HUDEP-2 (cell line): ENCODE measurements around the gene GAPVD1.
A peak's percentile ranks its signal among the peaks of the same experiment; 100 is the strongest.

Experiments
- DNase-seq, 76 experiments: peaks; one replicate each; lab custom pipeline; 2025; ENCODE audit not compliant: unreplicated experiment in 76 of 76; lab: John Stamatoyannopoulos, UW

Gene GAPVD1

DNA sequence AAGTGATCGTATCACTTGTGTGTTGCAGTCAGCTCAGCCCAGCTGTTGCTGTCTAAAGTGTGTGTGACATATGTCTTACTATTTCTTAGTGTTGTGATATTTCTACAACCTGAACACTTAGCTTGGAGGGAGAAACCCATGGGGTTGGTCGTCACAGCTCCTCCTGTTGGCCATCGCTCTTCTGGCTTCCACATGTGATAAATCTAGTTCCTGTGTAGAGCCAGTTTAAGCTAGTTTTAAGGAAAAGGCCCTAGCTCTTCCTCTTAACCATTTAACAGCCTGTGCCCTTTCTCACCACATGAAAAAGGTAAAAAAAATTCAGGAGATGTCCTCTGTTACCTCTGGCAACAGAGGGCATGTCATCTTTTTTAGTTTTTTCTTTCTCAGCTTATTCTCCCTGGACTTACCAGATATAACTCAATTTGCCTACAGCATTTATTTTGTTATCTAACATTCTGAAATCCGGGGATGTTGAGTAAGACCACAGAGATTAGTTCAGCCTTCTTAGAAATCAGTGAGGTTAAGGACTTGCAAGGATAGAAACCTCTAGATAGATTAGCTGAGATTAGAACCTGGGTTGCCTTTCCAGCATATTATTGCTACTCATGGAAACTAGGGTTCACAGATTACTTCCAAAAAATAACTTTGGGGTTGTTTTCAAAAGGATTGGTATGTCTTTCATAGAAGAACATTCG is 100.4 kb downstream of the GAPVD1 start:
- DNase-seq: peak in 11 of 76 experiments; percentile 4 to 29 (median 14)

DNA sequence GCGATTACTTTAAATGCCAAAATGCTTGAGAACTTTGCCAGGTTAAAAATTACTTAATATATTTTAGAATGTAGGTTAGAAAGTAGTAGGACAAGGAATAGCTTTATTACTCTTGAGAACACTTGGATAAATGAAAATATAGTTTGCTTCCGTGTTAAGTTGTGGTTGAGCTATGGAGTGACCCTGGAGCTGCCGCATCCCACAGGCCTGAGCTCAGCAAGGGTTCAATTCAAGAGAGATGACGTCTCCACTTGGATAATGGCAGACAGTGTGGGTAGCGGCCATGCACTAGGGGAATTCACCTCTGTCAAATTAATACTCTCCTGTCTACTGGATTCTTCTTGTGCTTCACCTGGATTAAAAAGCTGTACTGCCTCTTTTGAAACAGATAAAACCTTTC is 105.0 kb downstream of the GAPVD1 start:
- DNase-seq: no peak

DNA sequence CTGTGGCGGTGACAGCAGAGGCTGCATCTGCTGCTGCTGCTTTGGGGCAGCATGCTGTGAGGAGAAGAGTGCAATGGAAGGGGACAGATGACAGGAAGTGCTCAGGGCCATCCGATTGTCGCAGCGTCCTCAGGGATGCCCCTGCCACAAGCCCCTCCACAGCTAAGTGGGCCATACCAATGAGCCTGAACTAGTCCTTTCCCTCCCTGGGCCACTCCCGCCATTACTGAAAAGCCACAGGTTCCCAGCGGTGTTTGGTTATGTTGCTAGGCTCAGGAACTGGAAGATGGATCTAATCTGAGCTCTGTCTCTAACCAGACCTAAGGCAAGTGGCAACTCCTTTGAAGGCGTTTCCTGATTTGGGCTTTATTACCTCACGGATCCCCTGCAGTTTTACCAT is 109.2 kb downstream of the GAPVD1 start:
- DNase-seq: no peak

DNA sequence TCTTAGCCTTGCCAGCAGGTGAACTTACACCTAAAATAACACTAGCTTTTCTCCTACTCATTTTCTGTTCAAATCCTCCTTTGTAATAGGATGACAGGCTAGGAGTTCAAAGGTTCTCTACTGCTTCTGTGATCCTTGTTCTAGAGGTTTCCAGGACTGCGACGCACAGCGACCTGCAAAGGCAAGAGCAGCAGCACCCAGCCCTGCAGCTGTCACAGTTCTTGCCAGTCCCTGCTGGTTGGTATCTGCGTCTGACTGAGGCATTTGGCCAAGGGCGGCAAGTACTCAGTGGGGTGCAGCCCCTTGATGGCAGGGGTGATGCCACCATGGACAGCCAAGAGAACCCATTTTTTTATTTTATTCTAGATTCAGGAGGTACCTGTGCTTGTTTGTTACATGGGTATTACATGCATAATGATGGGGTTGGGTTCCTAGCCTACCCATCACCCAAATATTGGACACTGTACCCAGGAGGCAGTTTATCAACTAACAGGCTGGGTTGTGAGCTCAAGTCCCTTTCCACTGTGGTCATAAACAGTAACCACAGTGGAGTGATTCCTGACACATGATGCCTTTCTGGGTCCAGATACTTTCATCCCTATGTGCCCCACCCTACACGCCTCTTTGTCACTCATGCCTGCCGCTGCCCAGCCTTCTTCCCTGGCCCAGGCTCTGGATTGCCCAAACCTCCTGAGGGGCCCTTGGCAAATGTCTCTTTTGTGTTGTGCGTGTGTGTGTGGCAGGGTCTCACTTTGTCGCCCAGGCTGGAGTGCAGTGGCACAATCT is 111.0 kb downstream of the GAPVD1 start:
- no peak for DNase-seq

DNA sequence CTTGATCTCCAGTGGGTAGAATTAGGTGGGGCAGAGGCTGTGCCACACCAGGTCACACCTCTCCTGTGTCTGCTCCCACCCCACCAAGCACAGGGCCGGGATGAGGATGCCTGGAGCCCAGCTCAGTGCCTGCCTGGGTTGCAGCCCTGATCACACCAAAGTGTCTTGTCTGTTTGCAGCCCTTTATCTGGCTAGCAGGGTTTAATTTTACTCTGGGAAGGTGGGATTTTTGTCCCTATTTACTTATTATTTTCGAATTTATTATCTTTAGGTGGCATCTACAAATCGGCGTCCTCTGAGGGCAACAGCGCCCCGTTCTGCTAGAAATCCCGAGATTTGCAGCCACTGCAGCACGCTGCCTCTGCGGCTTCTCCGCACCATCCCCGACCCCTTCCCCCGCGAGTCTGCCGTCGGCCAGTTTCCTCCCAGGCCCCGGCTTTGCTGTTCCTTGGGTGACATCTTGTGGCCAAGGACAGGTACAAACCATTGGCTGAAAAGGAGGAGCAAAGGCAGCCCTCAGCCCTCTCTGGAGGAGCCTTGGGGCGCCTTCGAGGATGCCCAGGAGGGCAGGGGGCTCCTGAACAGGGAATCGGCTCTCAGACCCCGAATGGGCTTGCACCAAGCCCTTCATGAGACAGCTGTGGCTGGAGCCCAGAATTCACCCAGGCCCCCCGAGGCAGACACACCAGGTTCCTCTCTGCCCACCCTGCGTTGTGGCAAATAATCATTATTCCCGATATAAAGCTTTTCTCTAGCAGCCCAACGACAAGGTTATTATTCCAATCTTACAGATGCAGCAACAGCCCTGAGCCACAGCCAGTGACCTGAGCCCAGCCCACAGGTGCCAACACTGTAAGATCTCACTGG is 113.0 kb downstream of the GAPVD1 start:
- DNase-seq: peak in 56 of 76 experiments; percentile 5 to 70 (median 38)

DNA sequence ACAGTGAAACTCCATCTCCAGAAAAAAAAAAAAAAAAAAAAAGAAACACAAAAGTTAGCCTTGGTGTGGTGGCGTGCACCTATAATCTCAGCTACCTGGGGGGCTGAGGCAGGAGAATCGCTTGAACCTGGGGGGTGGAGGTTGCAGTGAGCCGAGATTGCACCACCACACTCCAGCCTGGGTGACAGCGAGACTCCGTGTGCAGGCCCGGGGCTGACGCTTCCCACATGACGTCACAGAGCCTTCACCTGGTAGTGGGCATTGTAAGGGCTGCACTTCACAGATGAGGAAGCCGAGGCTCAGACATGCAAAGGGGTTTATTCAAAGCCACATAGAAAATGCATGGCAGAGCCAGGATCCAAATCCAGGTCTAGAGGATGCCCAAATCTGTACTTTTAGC is 114.2 kb downstream of the GAPVD1 start:
- no peak for DNase-seq

DNA sequence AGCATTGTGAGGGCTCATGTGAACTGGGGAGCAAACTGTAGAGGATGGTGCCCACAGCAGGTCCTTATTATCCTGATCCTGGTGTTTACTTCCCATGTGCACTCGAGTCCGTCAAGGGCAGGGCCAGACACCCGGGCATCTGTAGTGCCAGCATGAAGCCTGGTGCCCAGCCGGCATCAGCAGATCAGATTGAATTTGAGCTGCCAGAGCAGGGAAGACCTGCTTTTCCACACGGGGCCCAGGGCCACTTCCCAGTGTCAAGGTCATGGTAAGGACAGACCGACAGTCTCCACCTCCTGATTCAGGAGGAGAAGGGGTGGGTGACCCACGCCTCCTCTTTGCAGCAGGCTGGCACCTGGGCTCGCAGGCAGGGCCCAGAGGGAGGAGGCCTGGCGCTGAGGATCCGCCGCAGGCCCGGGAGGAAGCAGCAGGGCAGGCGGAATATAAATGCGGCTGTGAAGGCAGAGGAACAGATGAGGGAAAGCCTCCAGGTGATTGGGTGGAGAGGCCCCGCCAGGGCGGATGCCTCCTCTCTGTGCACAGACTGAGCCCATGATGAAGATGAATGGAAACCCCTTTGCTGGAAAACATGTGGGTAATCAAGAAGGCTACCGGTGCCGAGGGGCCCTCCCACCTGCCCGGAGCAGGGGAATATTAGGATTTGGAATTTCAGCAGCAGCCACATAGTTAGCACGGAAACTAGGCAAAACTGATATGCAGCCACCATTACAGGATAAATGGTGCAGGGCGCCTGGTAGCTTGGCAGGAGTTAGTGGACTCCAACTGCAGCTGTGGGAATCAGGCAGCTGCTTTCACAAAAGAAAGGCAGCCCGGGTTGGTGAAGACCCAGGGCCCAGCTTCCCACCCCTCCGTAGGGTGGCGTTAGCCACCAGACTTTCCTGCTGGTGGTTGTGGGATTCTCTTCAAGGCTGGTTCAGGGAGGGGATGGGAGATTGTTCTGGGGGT is 114.9 kb downstream of the GAPVD1 start:
- DNase-seq: no peak

DNA sequence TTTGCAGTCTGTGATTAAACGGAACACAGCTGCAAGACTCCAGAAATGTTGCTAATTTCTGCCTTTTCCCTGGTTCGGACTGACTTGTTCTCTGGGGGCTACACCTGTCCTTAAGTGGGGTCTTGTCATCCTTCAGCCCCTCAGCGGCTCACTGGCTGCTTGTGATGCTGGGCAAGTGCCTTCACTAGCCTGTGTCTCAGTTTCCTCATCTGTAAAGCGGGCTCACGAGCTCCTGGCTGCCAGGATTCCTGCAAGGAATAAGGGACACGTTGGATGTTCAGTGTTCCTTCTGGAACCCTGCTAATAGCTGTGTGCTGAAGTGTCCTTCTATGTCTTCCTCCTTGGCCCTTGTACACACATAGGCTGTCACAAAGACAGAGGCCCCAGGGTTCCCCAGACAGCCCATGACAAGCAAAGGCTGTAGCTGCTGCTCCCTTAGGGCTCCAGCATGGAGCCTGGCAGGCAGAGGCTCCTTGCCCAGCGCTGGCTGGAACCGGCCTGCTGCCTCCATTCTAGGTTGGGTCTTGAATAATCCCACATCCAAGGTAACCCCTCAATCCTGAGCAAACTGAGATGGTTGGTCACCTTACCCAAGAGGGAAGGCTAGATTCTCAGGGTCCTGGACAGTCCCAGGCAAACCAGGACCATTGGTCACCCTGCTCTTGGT is 116.1 kb downstream of the GAPVD1 start:
- DNase-seq: no peak

DNA sequence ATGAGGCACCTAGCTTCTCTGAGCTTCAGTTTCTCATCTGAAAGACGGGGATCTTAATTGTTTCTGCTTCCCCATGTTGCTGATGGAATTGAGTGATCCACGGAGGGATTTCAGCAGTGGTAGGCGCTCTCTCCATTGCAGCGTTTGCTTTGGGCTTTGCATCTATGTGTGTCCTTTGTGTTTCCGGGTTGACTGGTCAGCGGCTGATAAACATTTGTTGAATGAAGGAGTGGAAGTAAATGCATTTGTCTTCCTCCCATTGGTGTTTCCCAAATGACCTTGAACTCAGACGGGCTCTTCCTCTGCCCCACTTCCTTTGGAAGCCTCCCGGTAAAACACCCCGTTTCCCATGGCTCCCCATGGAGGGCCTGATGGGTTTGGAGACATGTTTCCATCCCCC is 117.2 kb downstream of the GAPVD1 start:
- DNase-seq: no peak

DNA sequence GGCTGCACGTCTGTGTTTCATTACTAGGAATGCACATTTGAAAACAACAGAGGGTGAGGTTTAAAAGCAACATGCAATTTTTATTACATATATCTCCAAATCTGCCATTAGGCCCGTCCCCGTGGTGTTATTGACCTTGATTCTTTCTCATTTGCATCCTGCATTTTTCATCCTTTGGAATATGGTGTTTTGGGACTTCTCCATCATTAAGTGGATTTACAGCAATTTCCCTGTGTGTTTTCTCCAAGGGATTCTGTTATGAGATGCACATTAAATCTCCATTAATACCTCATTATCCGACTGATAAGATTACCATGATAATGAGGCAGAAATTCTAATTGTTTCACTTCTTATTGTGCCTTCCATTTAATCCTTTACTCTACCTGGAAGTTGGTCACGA is 117.6 kb downstream of the GAPVD1 start:
- DNase-seq: no peak

DNA sequence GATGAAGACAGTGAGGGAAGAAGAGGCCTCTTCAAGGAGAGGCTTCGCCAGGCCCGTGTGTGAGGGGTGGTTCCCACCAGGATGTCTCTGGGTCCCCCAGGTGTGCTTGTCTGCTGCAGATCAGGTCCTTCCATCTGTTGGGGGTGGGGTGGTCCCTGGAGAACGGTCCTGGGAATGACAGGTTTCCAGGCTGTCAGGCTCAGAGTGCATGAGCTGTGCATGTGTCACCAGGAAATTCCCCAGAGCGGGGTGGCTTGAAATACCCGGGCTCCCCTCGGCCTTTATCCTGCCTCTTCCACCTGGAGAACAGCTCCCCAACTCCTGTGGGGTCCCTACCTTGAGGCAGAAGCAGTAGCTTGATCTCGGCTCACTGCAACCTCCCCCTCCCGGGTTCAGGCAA is 118.8 kb downstream of the GAPVD1 start:
- no peak for DNase-seq

DNA sequence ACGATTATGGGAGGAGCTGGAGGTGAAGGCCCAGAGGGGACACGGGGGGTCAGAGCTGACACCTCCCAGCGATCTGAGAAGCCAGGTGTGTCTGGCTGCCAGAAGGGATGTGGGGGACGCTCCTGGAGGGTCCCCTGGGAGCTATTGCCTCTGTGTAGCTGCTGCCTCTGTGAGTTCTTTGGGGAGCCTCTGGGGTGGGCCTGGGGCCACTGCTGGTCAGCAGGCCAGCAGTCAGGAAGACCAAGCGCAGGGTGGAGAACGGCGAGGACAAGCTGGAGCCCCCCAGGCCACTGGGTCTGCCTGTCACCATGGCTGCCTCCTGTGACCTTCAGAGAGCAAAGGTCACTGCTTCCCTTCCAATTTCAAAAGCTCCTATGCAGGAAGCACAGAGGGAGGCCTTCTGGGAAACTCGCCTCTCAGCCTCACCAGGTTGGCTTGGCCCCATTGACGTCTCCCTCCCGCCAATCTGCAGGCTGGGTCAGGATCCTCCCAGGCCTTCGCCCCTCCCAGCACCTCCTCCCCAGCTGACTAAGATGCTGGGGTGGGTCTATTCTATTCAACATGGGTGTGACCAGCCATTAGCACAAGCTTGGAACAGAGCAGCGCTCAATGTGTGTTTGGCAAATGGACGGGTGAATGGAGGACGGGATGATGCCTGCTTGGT is 126.4 kb downstream of the GAPVD1 start:
- peak in 7 of 76 experiments; percentile 3 to 29 (median 13) for DNase-seq

DNA sequence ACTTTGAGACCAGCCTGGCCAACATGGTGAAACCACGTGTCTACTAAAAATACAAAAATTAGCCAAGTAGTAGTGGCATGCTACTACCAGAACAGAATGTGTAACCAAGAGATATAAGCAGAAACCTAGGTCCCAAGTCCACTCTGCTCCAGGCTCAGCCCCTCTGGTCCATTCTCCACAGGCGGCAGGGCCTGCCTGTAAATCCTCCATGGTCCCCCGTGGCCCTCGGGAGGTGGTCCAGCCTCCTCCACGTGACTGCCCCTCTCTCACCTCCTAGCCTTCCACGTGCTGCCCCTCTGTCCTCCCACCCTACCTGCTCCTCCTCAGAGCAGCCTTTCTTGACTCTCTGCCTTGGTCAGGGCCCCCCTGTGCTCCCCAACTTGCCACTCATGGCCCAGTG is 127.4 kb downstream of the GAPVD1 start:
- no peak for DNase-seq

DNA sequence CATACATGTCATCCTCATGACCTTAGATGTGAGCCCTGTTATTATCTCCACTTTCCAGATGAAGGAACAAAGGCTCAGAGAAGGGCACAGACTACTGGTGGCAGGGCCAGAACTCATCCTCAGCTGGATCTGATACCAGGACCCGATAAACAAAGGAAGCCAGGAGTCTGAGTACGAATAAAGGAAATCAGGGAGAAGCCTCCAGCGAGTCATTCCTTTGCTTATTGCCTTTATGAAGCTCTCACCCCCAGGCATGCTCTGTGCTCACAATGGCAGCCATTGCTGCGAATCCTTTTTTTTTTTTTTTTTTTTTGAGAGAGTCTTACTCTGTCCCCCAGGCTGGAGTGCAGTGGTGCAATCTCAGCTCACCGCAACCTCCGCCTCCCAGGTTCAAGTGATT is 130.1 kb downstream of the GAPVD1 start:
- no peak for DNase-seq

DNA sequence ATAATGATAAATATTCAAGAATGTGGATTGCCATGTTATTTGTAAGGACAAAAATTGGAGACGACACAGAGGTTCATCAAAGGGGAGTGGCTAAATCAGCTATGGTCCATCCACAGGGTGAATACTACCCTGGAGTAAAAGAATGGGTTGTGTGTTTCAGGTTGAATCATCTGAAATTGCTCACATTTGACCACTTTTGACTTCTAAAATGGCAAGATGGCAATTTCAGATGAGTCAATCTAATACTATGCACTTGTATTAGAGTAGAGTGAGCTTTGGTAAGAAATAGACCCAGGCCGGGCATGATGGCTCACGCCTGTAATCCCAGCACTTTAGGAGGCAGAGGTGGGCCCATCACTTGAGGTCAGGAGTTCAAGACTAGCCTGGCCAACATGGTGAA is 131.8 kb downstream of the GAPVD1 start:
- DNase-seq: no peak

DNA sequence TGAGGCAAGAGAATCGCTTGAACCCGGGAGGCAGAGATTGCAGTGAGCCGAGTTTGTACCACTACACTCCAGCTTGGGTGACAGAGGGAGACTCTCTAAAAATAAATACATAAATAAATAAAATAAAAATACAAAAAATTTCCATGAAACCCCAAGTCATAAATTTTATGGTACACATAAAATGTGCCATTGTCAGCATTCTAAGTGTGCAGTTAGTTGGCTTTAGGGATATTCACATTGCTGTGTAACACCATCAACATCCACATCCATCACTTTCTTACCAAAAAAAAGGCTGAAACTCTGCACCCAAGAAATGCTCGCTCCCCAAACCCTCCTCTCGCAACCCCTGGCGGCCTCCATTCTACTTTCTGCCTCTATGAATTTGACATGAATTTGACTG is 135.2 kb downstream of the GAPVD1 start:
- no peak for DNase-seq

DNA sequence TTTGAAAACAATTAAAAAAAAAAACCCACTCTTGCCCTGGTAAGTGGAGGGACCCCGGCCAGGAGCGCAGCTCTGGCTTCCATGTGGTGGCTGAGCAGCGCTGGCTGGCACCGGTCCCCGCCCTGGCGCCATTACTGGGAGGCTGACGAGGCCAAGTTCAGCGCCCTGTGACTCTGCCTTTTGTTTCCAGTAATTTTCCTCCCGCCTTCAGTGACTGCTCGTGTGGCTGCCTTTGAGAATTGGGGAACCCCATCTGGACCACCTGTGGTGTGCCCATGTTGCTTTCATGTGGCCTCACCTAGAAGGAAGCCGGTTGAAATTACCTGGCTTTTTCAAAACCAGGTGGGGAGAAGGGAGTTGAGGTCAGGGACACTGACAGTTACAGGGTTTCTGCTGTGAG is 136.1 kb downstream of the GAPVD1 start:
- no peak for DNase-seq

DNA sequence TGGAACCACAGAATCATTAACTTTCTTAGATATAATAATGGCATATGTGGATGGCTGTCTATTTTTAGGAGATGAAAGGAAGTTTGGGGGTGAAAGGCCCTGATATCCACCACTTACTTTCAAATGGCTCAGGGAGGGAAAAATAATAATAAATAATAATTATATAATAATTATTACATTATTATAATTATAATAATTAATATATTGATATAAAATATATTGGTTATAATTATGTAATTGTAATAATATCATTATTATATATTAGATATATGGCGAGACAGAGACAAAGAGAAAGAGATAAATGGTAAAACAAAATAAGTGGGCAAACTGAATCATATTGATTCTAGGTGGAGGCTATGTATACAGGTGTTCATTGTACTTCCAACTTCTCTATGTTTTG is 136.6 kb downstream of the GAPVD1 start:
- no peak for DNase-seq

DNA sequence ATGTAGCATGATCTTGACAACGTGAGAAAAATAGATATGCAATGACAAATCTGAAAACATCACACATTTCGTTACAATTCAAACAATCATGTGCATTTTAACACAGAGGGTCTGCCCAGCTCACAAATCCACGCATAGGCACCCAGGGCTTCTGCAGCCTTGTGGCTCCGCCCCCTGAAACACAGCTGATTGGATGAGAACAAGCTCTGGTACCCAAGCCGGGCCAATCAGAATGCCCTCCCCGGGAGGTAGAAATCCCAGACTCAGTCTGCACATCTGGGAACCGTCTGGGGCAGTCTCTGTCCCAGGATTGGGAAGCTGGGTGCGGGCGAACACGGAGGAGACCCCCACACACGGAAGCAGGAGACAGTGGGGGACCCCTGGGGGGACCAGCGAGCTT is 137.5 kb downstream of the GAPVD1 start:
- DNase-seq: no peak
